WTC11 (cell line): ENCODE data around the gene ATP5IF1. TPM values are rescaled to one million over a fixed set of nuclear protein-coding genes. Genes with fewer than 3 reads are reported as not detected.

Source experiments
- ATF6 ChIP-seq: sonication (generic); formaldehyde crosslinking; IDR thresholded peaks from 2 replicates; pipeline ENCODE4 v1.8.1; 2023; ENCODE audit warnings: mild to moderate bottlenecking, missing genetic modification reagents
- CREB1 ChIP-seq: sonication (generic); formaldehyde crosslinking; IDR thresholded peaks from 2 replicates; pipeline ENCODE4 v1.8.0; 2023; ENCODE audit warnings: mild to moderate bottlenecking, missing genetic modification reagents
- ELF4 ChIP-seq: sonication (generic); formaldehyde crosslinking; IDR thresholded peaks from 2 replicates; pipeline ENCODE4 v1.8.1; 2022; ENCODE audit warnings: low read depth, mild to moderate bottlenecking, moderate library complexity, missing genetic modification reagents
- ETV6 ChIP-seq: sonication (generic); formaldehyde crosslinking; IDR thresholded peaks from 2 replicates; pipeline ENCODE4 v1.8.1; 2022; ENCODE audit warnings: mild to moderate bottlenecking, missing genetic modification reagents
- FOXP4 ChIP-seq: sonication (generic); formaldehyde crosslinking; IDR thresholded peaks from 2 replicates; pipeline ENCODE4 v1.8.0; 2022; ENCODE audit warnings: mild to moderate bottlenecking, missing genetic modification reagents
- GRHL2 ChIP-seq: fragments of 250-450 bp; sonication (Bioruptor Pico); IDR thresholded peaks from 2 replicates; pipeline ENCODE4 v1.8.0; 2022; ENCODE audit warnings: mild to moderate bottlenecking, moderate library complexity; ENCODE audit not compliant: insufficient replicate concordance, severe bottlenecking
- GTF2I ChIP-seq: fragments of 250-450 bp; sonication (Bioruptor Pico); conservative IDR thresholded peaks from 2 replicates; pipeline ENCODE4 v1.4.0; 2021; ENCODE audit warnings: mild to moderate bottlenecking
- IRF2 ChIP-seq: sonication (generic); formaldehyde crosslinking; IDR thresholded peaks from 2 replicates; pipeline ENCODE4 v1.8.0; 2022; ENCODE audit warnings: low read depth, missing genetic modification reagents, borderline replicate concordance
- JAZF1 ChIP-seq: fragments of 250-450 bp; sonication (Bioruptor Pico); IDR thresholded peaks from 2 replicates; pipeline ENCODE4 v1.9.0; 2021; ENCODE audit warnings: moderate library complexity, mild to moderate bottlenecking, inconsistent platforms
- JUN ChIP-seq: sonication (generic); formaldehyde crosslinking; IDR thresholded peaks from 2 replicates; pipeline ENCODE4 v1.8.0; 2023; ENCODE audit warnings: mild to moderate bottlenecking, missing genetic modification reagents
- KAT7 ChIP-seq: sonication (generic); formaldehyde crosslinking; IDR thresholded peaks from 2 replicates; pipeline ENCODE4 v1.8.1; 2023; ENCODE audit warnings: missing genetic modification reagents, mild to moderate bottlenecking, borderline replicate concordance
- NFATC4 ChIP-seq: fragments of 250-450 bp; sonication (Bioruptor Pico); IDR thresholded peaks from 2 replicates; pipeline ENCODE4 v1.9.0; 2021; ENCODE audit warnings: mild to moderate bottlenecking
- NFYB ChIP-seq: sonication (generic); formaldehyde crosslinking; conservative IDR thresholded peaks from 2 replicates; pipeline ENCODE4 v1.8.0; 2022; ENCODE audit warnings: low read depth, missing genetic modification reagents
- NR1H2 ChIP-seq: sonication (generic); formaldehyde crosslinking; IDR thresholded peaks from 2 replicates; pipeline ENCODE4 v1.9.0; 2021; ENCODE audit warnings: mild to moderate bottlenecking, moderate library complexity, missing genetic modification reagents
- NR2C2 ChIP-seq: sonication (generic); formaldehyde crosslinking; IDR thresholded peaks from 2 replicates; pipeline ENCODE4 v1.8.0; 2022; ENCODE audit warnings: mild to moderate bottlenecking, missing genetic modification reagents
- NR3C1 ChIP-seq: sonication (generic); formaldehyde crosslinking; conservative IDR thresholded peaks from 2 replicates; pipeline ENCODE4 v1.8.1; 2023; ENCODE audit warnings: low read depth, mild to moderate bottlenecking, missing genetic modification reagents
- RELA ChIP-seq: sonication (generic); formaldehyde crosslinking; IDR thresholded peaks from 2 replicates; pipeline ENCODE4 v1.8.1; 2022; ENCODE audit warnings: missing genetic modification reagents, mild to moderate bottlenecking, borderline replicate concordance
- SOX15 ChIP-seq: fragments of 250-450 bp; sonication (Bioruptor Pico); IDR thresholded peaks from 2 replicates; pipeline ENCODE4 v1.9.0; 2021; ENCODE audit warnings: mild to moderate bottlenecking
- total RNA-seq: library from RNA; stranded (reverse); gene quantifications from 3 replicates; pipeline ENCODE4 v1.2.3, GENCODE V29; 2021
- TF ChIP-seq, protein P1 (sequence below): sonication (generic); formaldehyde crosslinking; IDR thresholded peaks from 2 replicates; pipeline ENCODE4 v1.8.0; 2023; ENCODE audit warnings: missing genetic modification reagents, mild to moderate bottlenecking, borderline replicate concordance
- TF ChIP-seq, protein P2 (sequence below): fragments of 250-450 bp; sonication (Bioruptor Pico); conservative IDR thresholded peaks from 2 replicates; pipeline ENCODE4 v1.9.0; 2021; ENCODE audit warnings: mild to moderate bottlenecking
- TF ChIP-seq, protein P3 (sequence below): sonication (generic); formaldehyde crosslinking; IDR thresholded peaks from 2 replicates; pipeline ENCODE4 v1.8.1; 2022; ENCODE audit warnings: mild to moderate bottlenecking, moderate library complexity, missing genetic modification reagents
- TF ChIP-seq, protein P4 (sequence below): sonication (generic); formaldehyde crosslinking; IDR thresholded peaks from 2 replicates; pipeline ENCODE4 v1.8.1; 2023; ENCODE audit warnings: mild to moderate bottlenecking, missing genetic modification reagents, moderate library complexity

The ATP5IF1 gene
- total RNA-seq, 1 experiment from 2014 or later, result 201 TPM

- TF ChIP-seq ATF6 (CRISPR knock-in tag) (no peak), NR3C1 (CRISPR knock-in tag) (no peak), GTF2I (no peak), JAZF1 (CRISPR knock-in tag) (no peak), NFYB (CRISPR knock-in tag) (peak; percentile 98), ETV6 (CRISPR knock-in tag) (peak; percentile 85; the same call in 1 of the 2 replicates), ELF4 (no peak), NR1H2 (CRISPR knock-in tag) (no peak), SOX15 (CRISPR knock-in tag) (no peak), NR2C2 (CRISPR knock-in tag) (no peak), FOXP4 (CRISPR knock-in tag) (peak; percentile 80; the same call in 1 of the 2 replicates), NFATC4 (CRISPR knock-in tag) (no peak), JUN (CRISPR knock-in tag) (no peak), RELA (CRISPR knock-in tag) (no peak), KAT7 (CRISPR knock-in tag) (0 out of 2 replicates have a peak, but pooled peaks have one; percentile 54), CREB1 (CRISPR knock-in tag) (peak; percentile 79; the same call in 1 of the 2 replicates), IRF2 (CRISPR knock-in tag) (0 out of 2 replicates have a peak, but pooled peaks have one; percentile 19), GRHL2 (CRISPR knock-in tag) (no peak)
- TF ChIP-seq, protein P1, sequence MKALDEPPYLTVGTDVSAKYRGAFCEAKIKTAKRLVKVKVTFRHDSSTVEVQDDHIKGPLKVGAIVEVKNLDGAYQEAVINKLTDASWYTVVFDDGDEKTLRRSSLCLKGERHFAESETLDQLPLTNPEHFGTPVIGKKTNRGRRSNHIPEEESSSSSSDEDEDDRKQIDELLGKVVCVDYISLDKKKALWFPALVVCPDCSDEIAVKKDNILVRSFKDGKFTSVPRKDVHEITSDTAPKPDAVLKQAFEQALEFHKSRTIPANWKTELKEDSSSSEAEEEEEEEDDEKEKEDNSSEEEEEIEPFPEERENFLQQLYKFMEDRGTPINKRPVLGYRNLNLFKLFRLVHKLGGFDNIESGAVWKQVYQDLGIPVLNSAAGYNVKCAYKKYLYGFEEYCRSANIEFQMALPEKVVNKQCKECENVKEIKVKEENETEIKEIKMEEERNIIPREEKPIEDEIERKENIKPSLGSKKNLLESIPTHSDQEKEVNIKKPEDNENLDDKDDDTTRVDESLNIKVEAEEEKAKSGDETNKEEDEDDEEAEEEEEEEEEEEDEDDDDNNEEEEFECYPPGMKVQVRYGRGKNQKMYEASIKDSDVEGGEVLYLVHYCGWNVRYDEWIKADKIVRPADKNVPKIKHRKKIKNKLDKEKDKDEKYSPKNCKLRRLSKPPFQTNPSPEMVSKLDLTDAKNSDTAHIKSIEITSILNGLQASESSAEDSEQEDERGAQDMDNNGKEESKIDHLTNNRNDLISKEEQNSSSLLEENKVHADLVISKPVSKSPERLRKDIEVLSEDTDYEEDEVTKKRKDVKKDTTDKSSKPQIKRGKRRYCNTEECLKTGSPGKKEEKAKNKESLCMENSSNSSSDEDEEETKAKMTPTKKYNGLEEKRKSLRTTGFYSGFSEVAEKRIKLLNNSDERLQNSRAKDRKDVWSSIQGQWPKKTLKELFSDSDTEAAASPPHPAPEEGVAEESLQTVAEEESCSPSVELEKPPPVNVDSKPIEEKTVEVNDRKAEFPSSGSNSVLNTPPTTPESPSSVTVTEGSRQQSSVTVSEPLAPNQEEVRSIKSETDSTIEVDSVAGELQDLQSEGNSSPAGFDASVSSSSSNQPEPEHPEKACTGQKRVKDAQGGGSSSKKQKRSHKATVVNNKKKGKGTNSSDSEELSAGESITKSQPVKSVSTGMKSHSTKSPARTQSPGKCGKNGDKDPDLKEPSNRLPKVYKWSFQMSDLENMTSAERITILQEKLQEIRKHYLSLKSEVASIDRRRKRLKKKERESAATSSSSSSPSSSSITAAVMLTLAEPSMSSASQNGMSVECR (CRISPR knock-in tag), result peak; percentile 74; the same call in 1 of the 2 replicates
- TF ChIP-seq, protein P2, sequence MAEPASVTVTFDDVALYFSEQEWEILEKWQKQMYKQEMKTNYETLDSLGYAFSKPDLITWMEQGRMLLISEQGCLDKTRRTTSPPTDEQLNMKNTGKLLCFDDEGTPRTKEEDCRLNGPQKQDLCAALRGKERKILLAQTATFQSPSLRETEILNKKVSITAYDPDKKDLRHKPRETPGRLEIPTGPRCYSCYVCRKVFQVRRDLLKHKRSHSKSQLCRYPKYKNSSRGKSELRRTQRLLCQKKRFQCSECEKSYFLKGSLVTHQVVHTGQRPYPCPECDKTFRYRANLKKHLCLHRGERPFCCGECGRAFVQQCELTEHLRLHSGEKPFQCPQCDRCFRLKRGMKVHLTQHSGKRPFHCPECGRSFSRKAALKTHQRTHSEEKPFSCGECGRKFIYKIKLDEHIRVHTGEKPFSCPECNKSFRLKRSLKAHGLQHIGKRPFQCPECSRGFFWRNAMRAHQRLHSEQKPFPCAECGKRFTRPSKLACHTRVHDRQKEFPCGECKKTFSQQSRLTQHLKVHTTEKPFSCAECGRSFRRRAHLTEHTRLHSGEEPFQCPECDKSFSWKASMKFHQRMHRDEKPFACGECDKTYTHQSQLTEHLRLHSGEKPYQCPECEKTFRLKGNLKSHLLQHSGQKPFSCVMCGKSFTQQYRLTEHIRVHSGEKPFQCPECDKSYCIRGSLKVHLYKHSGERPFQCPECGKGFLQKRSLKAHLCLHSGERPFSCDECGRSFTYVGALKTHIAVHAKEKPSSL, result no peak
- TF ChIP-seq, protein P3, sequence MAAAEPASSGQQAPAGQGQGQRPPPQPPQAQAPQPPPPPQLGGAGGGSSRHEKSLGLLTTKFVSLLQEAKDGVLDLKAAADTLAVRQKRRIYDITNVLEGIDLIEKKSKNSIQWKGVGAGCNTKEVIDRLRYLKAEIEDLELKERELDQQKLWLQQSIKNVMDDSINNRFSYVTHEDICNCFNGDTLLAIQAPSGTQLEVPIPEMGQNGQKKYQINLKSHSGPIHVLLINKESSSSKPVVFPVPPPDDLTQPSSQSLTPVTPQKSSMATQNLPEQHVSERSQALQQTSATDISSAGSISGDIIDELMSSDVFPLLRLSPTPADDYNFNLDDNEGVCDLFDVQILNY (CRISPR knock-in tag), result no peak
- TF ChIP-seq, protein P4, sequence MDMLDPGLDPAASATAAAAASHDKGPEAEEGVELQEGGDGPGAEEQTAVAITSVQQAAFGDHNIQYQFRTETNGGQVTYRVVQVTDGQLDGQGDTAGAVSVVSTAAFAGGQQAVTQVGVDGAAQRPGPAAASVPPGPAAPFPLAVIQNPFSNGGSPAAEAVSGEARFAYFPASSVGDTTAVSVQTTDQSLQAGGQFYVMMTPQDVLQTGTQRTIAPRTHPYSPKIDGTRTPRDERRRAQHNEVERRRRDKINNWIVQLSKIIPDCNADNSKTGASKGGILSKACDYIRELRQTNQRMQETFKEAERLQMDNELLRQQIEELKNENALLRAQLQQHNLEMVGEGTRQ (CRISPR knock-in tag), result no peak
These were observed at the start of gene ATP5IF1 (continued) for GRCh38 chr1:28235755-28236655.
